GM18520 (cell line): ENCODE data around the gene MTA1.

Source experiments
- ATAC-seq: cut with Tn5 transposase; IDR thresholded peaks from one replicate; pipeline ENCODE4 v1.9.1; 2021; ENCODE audit not compliant: unreplicated experiment

MTA1 gene

GRCh38 chr14:105494606-105494929 lies 74.9 kb downstream of the MTA1 start:
- ATAC-seq: no peak

DNA sequence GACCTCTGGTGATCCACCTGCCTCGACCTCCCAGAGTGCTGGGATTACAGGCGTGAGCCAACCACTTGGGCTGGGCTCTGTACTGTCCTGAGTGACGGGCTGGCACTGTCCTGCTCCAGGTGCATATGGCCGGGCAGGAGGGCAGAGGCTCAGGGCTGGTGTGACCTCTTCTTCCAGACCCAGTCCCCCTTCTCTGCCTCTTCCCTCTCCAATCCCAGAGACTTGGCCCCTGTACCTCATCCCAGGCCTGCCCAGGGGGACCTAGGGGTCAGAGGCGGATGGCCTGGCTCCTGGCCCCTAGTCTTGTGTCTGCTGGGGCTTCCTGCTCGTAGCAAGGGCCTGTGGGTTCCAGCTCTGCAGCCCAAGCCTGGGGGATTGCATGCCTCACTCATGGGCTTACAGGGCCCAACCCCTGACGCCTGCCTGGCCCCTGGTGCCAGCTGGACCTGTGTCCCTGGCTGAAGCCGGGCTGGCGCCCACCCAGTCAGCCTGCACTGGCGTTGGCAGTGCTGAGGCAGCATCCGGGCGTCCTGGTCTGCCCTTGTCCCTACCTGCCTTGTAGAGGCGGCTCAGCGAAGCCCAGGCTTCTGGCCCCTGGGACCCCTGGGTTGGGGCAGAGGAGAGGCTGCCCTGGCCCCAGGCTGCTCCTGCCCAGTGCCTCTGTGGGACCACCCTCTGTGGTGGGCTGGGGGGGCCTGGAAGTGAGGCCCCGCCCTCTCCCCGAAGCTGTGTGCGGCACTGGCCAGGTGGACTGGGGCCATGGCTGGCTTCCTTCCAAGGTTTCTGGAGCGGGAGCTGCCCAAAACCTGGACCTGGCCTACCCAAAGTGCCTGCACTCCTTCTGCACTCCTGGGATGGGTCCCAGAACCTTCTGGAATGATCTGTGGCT lies 75.7 kb downstream of the MTA1 start:
- ATAC-seq: no peak

DNA sequence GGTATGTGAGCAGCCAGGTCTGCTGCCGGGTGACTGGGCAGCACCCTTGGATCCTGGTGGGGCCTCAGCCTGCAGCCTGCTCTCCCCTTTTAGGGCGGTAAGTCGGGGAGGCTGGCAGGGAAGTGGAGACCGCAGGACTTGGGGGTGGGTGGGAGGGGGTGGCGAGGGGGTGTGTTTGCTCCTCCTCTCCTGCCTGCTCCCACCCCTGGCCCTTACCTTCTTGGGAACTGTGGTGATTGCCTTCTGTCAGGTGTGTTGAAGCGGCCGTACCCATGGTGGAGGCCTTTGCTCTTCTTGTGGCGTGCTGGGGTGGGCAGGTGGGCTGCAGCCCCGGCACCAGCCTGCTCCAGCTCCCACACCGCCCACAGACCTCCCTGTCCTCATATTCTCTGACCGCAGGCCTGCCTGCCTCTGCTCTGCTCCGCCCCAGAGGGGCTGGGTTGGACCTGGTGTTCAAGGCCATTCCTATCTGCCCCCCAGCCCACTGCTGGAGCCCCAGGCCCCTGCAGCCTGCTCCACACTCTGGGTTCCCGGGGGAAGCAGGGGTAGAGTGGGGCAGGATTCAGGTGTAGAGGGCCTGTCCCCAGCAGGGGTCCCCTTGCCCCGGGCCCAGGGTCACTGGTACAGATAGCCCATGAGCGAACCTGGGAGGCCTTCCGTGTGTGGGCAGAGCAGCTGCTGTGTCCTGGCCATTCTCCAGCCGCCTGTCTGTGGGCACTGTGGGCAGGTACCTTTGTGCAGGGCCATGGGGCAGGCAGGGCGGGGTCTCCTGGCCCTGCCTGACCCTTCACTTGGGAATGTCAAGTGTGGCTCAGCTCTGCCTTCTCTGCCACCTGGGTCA lies 76.6 kb downstream of the MTA1 start:
- ATAC-seq: no peak

DNA sequence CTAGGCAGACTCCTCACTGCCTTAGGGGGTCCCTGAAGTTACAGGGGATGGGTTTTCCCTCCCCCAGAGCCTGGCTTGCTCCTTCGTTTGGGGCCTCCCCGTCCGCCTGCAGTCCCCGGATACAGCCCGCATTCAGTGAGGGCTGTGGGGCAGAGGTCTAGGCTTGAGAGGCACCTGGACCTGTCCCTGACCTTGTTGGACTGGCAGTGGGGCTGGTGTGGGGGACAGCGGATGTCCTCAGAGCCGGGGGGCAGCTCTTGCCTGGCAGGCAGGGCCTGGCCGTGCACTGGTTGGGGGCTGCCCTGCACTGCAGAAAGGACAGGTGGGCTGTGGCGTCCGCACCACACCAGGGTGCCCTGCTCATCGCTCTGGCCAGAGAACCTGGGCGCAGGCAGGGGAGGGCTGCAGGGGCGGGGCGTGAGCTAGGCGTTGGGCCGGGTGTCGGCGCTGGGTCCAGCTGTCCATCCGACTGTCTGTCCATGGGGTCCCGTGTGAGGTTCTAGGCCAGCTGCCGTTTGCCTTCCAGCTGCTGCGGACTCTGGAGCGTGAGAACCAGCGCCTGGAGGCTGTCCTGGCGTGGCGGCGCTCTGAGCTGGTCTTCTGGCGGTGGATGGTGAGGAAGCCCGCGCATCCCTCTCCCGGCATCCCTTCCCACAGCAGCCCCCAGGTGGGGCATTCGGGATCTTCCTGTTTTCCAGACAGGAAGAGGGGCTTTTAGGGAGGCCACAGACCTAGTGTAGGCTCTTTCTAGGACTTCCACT lies 77.4 kb downstream of the MTA1 start:
- ATAC-seq: no peak

- ATAC-seq: no peak
These were observed 78.2 kb downstream of the MTA1 start for GRCh38 chr14:105497671-105498429.

GRCh38 chr14:105498430-105499255 lies 79.0 kb downstream of the MTA1 start:
- no peak for ATAC-seq

GRCh38 chr14:105499256-105500035 lies 79.8 kb downstream of the MTA1 start:
- ATAC-seq: no peak

- no peak for ATAC-seq
These were observed 80.6 kb downstream of the MTA1 start for GRCh38 chr14:105500036-105500725.

DNA sequence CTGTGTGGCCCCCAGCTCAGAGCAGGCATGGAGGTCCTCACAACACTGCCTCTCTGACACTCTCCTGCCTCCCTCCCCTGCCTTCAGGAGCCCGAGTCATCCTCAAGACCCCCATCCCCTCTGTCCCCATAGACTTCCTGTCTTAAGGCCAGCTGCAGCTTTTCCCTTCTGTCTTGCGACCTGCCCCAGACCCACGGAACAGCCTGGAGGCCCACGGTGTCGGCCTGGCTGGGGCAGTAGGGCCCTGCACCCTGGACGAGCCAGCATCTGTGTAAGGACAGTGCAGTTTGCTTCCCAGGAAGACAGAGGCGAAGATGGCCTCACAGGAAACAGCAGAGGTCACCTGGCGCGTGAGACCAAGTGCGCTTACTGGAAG lies 81.1 kb downstream of the MTA1 start:
- ATAC-seq: no peak

- ATAC-seq: no peak
These were observed 82.1 kb downstream of the MTA1 start for GRCh38 chr14:105501504-105502291.

DNA sequence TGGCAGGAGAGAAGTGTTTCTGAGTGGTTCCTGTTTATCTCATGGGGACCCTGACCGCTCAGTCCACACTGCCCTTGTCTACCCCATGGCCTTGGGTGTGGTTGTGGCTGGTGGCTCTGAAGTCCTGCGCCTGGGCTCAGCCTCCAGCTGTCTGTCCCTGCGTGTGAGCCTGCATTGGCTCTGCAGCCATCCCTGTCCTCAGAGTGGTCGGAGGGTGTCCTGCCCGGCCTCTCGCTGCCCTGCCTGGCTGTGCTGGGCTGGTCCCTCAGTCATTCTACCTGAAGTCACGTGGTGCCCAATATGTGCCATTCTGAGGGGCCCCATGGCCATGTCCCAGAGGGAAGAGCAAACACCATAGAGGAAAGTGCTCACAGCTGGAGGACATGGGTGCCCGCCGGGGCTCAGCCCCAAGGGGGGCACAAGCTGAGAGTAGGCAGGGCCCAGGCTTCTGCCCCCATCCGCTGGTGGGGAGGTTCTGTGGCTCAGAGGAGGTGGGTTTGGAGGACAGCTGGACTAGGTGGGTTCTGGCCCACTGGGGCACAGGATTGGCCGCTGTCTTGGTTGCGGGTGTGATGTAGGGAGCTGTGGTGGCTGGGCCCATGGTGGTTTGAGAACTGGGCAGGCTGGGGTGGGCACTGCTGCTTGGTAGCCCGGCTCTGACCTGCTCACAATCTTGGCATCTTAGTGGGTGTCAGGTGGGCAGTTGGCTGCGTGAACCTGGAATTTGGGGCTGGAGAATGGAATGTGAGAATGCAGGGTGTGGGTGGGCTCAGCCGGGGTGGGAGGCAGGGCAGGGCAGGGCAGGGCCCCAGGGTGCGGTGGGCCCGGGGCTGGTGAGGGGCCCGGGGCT lies 83.0 kb downstream of the MTA1 start:
- no peak for ATAC-seq

GRCh38 chr14:105503296-105503640 lies 83.6 kb downstream of the MTA1 start:
- no peak for ATAC-seq

GRCh38 chr14:105503935-105504692 lies 84.5 kb downstream of the MTA1 start:
- ATAC-seq: no peak

GRCh38 chr14:105505101-105505500 lies 85.5 kb downstream of the MTA1 start:
- no peak for ATAC-seq

DNA sequence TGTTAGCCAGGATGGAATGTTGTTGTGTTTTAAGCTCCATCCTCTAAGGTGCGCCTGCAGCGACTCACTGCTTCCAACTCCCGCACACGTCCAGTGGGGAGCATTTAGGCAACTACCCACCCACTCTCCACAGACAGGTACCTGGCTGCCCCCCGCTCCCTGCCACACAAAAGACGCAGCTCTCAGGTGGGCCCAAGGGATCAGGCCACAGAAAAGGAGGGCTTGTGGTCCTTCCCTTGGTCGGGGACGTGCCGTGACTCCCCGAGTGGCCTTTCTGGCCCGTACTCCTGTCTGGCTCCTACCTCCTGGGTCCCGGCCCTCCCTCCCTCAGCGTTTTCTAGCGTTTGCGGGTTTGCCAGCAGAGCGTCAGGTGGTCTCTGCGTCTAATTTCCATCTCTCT lies 87.6 kb downstream of the MTA1 start:
- no peak for ATAC-seq

DNA sequence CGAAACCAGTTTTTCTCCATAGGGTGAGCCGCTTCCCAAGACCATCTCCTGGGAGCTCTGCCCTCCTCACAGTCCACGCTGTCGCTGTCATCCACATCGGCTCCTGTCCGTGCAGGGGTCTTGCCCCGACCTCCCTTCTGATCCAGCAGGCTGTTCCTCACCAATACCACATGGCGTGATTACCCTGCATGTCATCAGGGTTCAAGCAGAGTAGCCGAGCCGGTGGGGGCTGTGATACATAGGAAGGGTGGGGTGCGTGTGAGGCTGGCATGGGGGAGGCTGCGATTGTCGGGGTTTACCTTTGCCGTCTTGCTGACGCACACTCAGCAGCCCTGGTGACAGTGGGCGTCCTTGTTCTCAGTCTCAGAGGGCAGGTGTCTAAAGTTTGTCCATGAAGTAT lies 88.4 kb downstream of the MTA1 start:
- no peak for ATAC-seq
